Stomach (tissue), 9 donors: ENCODE results near the gene CCDC134. TPM values are rescaled to one million over a fixed set of nuclear protein-coding genes. Genes with fewer than 3 reads are reported as not detected.
A peak's percentile ranks its signal among the peaks of the same experiment; 100 is the strongest.

Source experiments
- DNase-seq, 2 donors: peaks; one replicate each; pipeline versions ENCODE4 v3.0.0 to v3.0.0-alpha.2; 2013 to 2019
- H3K27ac ChIP-seq, 5 donors: fragments of 200-600 bp in 4 of 5; sonication (generic) in 4 of 5; one replicate each; pipeline ENCODE4 v1.5.1; 2013 to 2019; ENCODE audit warnings: mild to moderate bottlenecking in 1 of 5, moderate library complexity in 1 of 5
- H3K27me3 ChIP-seq, 3 donors: fragments of 200-600 bp; sonication (generic); one replicate each; pipeline ENCODE4 v1.5.1; 2017 to 2019; ENCODE audit warnings: mixed run types in 1 of 3
- H3K36me3 ChIP-seq, 4 donors: fragments of 200-600 bp; sonication (generic); 1 replicate in 3 of 4; 2 replicates in 1 of 4; pipeline ENCODE4 v1.5.1; 2016 to 2019
- H3K4me1 ChIP-seq, 4 donors: fragments of 200-600 bp; sonication (generic); one replicate each; pipeline ENCODE4 v1.5.1; 2016 to 2019
- H3K4me3 ChIP-seq, 4 donors: fragments of 200-600 bp; sonication (generic) in 3 of 4; one replicate each; pipeline ENCODE4 v1.5.1; 2016 to 2019; ENCODE audit warnings: mild to moderate bottlenecking in 1 of 4
- H3K9me3 ChIP-seq, 4 donors: fragments of 200-600 bp; sonication (generic); one replicate each; pipeline ENCODE4 v1.5.1; 2016 to 2019
- EP300 ChIP-seq: sonication (generic); formaldehyde crosslinking; IDR thresholded peaks from one replicate; pipeline ENCODE4 v1.6.1; 2017; ENCODE audit warnings: antibody characterized with exemption
- POLR2A ChIP-seq, 4 donors: fragments of 450-650 bp; IDR thresholded peaks; one replicate each; pipeline ENCODE4 v1.6.1; 2016; ENCODE audit warnings: antibody characterized with exemption in 4 of 4, control low read depth in 2 of 4, mild to moderate bottlenecking in 1 of 4, moderate library complexity in 1 of 4
- POLR2AphosphoS5 ChIP-seq, 3 donors: sonication (generic); formaldehyde crosslinking; IDR thresholded peaks; one replicate each; pipeline ENCODE4 v1.6.1; 2016; ENCODE audit warnings: antibody characterized with exemption in 3 of 3
- WGBS, 5 donors: extraction: QIAGEN DNeasy Blood & Tissue Kit in 3 of 5; methylation state at CpG; one replicate each; pipeline versions ENCODE4 v1.1.5 to v1.1.7; 2013 to 2018; 5-methylcytosine and 5-hydroxymethylcytosine counted together
- intact Hi-C: fragments of 100-400 bp; cut with DNase I; formaldehyde crosslinking; loops from one replicate; pipeline ENCODE4 v1.15.1; 2023; ENCODE audit warnings: low total_unique reads
- polyA plus RNA-seq, 3 donors: library from polyadenylated mRNA; stranded (reverse); fragments of 200-250 nt; gene quantifications; one replicate each; pipeline ENCODE4 v1.2.3, GENCODE V29; 2013
- total RNA-seq, 5 donors: library from RNA; depleted of rRNA; stranded (reverse); fragments of >200 nt; gene quantifications; one replicate each; pipeline versions ENCODE4 v1.1.0 to v1.2.3, GENCODE V29; 2014 to 2016
- TF ChIP-seq, protein P1 (sequence below), 7 experiments: fragments of 450-650 bp in 4 of 7; fragments of 200-600 bp in 3 of 7; sonication (generic) in 3 of 7; IDR thresholded peaks; one replicate each; pipeline ENCODE4 v1.5.1; 2016 to 2019; ENCODE audit warnings: antibody characterized with exemption in 7 of 7, control low read depth in 2 of 7, mild to moderate bottlenecking in 1 of 7
- donor health status: healthy with polysubstance abuse.
- donor health status: Bipolar disorder and iron deficiency.
- donor health status: healthy.

CCDC134 gene
- total and polyA plus RNA-seq, 8 donors = 1.6 to 16.5 (median 7.4) TPM; not detected in 2

DNA sequence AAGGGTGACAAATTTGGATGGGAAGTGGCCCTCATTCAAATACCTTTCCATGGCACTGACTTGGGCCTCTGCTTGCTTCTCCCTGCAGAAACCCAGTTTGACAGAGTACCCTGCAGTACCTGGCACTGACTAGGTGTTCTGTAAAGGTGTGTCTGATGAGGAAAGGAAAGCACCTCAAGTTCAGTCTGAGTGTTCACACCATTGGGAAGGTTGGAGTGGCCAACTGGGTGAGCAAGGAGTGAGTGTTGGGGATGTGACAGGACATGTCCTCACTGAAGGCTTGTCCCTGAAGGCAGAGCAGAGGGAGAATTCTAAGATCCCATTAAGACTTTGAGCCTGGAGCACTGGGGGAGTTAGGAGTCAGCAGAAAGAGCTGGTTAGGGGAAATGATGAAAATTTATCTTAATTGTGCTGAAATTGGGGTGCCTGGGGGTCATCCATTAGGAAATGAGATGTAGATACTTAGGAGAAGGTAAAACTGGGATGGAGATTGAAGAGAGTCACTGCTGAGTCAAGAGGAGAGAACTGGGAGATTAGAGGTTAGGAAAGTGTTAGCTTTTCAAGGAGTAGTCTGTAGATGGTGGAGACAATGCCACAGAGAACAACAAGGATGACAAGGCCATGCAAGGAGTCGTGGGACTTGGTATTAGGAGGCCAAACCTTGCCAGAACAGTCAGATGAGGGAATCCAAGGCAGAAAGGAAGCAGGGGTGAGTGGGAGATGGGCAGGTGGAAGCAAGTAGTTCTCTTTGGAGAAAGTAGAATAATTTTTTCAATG is 38.6 kb downstream of the CCDC134 start:
- no peak overlapping the region for H3K4me3 ChIP-seq
- DNase-seq = no peak
- TF ChIP-seq POLR2AphosphoS5 (IDR thresholded peaks at IDR 0.05) (no peak), EP300 (no peak), POLR2A (IDR thresholded peaks at IDR 0.05) (no peak)
- TF ChIP-seq, protein P1, sequence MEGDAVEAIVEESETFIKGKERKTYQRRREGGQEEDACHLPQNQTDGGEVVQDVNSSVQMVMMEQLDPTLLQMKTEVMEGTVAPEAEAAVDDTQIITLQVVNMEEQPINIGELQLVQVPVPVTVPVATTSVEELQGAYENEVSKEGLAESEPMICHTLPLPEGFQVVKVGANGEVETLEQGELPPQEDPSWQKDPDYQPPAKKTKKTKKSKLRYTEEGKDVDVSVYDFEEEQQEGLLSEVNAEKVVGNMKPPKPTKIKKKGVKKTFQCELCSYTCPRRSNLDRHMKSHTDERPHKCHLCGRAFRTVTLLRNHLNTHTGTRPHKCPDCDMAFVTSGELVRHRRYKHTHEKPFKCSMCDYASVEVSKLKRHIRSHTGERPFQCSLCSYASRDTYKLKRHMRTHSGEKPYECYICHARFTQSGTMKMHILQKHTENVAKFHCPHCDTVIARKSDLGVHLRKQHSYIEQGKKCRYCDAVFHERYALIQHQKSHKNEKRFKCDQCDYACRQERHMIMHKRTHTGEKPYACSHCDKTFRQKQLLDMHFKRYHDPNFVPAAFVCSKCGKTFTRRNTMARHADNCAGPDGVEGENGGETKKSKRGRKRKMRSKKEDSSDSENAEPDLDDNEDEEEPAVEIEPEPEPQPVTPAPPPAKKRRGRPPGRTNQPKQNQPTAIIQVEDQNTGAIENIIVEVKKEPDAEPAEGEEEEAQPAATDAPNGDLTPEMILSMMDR (IDR thresholded peaks at IDR 0.05) = no peak
- no peaks in the 10 kb centered on the region for H3K9me3 ChIP-seq
- peaks cover 54 to 93% (median 76%) of the 10 kb centered on the region in 4 donors for H3K4me1 ChIP-seq
- WGBS, 5 donors = 41 to 66% (median 55%) methylated on average over 1 of the region's 1 CpG
- peak overlapping the region; percentile 40 to 84 (median 53) for H3K27ac ChIP-seq
- no peaks in the 10 kb centered on the region for H3K27me3 ChIP-seq
- H3K36me3 ChIP-seq = peaks cover 5 to 15% (median 9%) of the 10 kb centered on the region in 4 donors
- intact Hi-C loops = no loop called here

DNA sequence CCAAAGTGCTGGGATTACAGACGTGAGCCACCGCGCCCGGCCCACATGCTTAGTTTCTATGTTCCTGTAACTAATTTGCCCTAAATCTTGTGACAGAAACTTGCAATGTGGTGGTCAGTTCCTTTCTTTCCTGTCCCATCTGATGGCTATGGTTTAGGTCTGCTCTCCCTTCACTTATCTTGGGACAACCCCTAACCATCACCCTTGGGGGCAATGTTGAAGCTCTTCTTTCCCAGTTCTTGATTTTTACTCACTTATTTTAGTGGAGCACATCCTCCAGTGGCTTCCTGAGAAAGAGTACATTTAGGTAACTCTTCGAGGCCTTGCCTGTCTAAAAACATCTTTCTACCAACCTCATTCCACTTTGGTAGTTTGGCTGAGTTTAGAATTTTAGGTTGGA is 39.7 kb downstream of the CCDC134 start:
- TF ChIP-seq POLR2AphosphoS5 (IDR thresholded peaks at IDR 0.05) = no peak
- TF ChIP-seq POLR2A (IDR thresholded peaks at IDR 0.05) = no peak
- no peak for TF ChIP-seq EP300
- TF ChIP-seq, protein P1 (IDR thresholded peaks at IDR 0.05) = no peak
- no peaks in the 10 kb centered on the region for H3K9me3 ChIP-seq
- peaks cover 5 to 15% (median 9%) of the 10 kb centered on the region in 4 donors for H3K36me3 ChIP-seq
- WGBS, 5 donors = 80 to 92% (median 89%) methylated on average over 5 of the region's 5 CpGs
- H3K27me3 ChIP-seq = no peaks in the 10 kb centered on the region
- no peak overlapping the region for H3K4me3 ChIP-seq
- peaks cover 56 to 93% (median 77%) of the 10 kb centered on the region in 4 donors for H3K4me1 ChIP-seq
- H3K27ac ChIP-seq = peak overlapping the region; percentile 37 to 84 (median 74)
- no peak for DNase-seq
- intact Hi-C loops = no loop called here

DNA sequence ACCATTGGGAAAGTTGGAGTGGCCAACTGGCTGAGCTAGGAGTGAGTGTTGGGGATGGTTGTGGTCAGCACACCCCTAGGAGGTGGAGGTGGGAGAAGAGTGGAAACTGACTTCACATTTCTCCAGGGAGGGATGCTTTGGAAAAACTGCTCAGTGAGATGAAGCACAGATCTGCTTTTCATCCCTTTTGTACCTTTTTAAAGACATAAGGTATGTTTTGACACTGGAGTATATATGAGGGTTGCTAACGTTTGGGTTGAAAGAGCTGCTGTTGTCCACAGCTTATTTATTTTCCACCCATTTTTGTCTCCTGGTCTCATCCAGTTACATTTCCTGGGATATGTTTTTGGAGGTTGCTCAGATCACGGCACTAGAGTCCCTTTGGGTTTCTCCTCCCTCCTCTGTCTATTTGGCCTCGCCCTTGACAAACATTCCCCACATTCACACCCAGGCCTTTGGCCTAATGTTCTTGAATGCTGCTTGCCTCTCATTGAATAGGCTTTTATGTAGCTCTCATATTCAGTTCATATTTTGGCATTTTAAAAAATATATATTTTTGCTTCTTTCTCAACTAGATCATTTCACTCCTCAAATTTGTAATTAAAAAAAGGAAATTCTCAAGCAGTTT is 40.7 kb downstream of the CCDC134 start:
- intact Hi-C loops = no loop called here
- H3K4me3 ChIP-seq = no peak overlapping the region
- H3K27me3 ChIP-seq = no peaks in the 10 kb centered on the region
- WGBS, 5 donors = 22 to 41% (median 31%) methylated on average over 3 of the region's 3 CpGs
- peak in 1 of 3 donors; percentile 25 for TF ChIP-seq POLR2AphosphoS5 (IDR thresholded peaks at IDR 0.05)
- TF ChIP-seq EP300 = no peak
- H3K27ac ChIP-seq = peak overlapping the region; percentile 68 to 84 (median 74)
- peaks cover 5 to 10% (median 7%) of the 10 kb centered on the region in 4 donors for H3K36me3 ChIP-seq
- peak; percentile 60 to 69 for DNase-seq
- no peaks in the 10 kb centered on the region for H3K9me3 ChIP-seq
- peaks cover 66 to 93% (median 79%) of the 10 kb centered on the region in 4 donors for H3K4me1 ChIP-seq

DNA sequence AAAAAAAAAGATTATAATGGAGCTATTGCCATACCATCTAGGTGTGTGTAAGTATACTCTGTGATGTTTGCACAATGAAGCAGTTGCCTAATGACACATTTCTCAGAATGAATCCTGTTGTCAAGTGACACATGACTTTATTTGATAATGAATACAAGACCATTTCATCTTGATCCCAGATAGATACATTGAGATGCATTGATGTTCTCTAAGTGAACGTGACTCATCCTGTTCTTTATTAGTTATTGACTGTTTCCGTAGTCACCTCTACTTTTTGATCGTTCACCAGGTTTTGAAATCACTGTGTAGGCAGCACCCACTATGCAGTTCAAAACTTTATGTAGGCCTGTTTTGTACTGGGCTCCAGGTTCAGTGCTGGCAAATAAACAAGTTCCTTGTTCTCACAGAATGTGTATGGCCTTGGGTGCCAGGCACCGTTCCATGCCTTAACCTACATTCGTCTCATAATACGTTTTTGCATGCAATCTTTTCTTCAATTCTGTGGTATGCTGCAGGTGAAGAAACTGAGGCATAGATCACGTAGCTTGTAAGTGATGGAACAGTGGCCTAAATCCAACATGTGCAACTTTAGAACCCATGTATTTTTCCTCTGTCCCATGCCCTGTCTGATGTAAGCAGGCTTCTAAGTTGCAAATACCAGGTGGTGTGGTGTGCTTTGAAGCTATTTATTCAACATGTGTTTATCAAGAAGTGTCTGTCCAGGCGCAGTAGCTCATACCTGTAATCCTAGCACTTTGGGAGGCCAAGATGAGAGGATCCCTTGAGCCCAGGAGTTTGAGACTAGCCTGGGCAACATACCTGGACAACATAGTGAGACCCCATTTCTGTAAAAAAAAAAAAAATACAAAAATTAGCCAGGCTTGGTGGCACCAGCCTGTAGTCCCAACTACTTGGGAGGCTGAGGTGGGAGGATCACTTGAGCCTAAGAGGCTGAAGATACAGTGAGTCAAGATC is 42.8 kb downstream of the CCDC134 start:
- H3K4me1 ChIP-seq = peaks cover 83 to 97% (median 94%) of the 10 kb centered on the region in 4 donors
- intact Hi-C loops = no loop called here
- H3K4me3 ChIP-seq = no peak overlapping the region
- no peaks in the 10 kb centered on the region for H3K36me3 ChIP-seq
- H3K27ac ChIP-seq = peak overlapping the region; percentile 55 to 84 (median 74)
- WGBS, 5 donors = 36 to 60% (median 49%) methylated on average over 8 of the region's 8 CpGs
- H3K9me3 ChIP-seq = no peaks in the 10 kb centered on the region
- no peaks in the 10 kb centered on the region for H3K27me3 ChIP-seq
- no peak for DNase-seq
- TF ChIP-seq POLR2AphosphoS5 (IDR thresholded peaks at IDR 0.05) (no peak), EP300 (no peak), POLR2A (IDR thresholded peaks at IDR 0.05) (no peak)
- TF ChIP-seq, protein P1 (IDR thresholded peaks at IDR 0.05) = no peak
